Measurements from ENCODE around the gene CEBPE. TPM values are rescaled to one million over a fixed set of nuclear protein-coding genes. Genes with fewer than 3 reads are reported as not detected.

Gene CEBPE
- polyA plus RNA-seq, 1 of the 3 experiments (the other 2 are of a cell fraction) = not detected

DNA sequence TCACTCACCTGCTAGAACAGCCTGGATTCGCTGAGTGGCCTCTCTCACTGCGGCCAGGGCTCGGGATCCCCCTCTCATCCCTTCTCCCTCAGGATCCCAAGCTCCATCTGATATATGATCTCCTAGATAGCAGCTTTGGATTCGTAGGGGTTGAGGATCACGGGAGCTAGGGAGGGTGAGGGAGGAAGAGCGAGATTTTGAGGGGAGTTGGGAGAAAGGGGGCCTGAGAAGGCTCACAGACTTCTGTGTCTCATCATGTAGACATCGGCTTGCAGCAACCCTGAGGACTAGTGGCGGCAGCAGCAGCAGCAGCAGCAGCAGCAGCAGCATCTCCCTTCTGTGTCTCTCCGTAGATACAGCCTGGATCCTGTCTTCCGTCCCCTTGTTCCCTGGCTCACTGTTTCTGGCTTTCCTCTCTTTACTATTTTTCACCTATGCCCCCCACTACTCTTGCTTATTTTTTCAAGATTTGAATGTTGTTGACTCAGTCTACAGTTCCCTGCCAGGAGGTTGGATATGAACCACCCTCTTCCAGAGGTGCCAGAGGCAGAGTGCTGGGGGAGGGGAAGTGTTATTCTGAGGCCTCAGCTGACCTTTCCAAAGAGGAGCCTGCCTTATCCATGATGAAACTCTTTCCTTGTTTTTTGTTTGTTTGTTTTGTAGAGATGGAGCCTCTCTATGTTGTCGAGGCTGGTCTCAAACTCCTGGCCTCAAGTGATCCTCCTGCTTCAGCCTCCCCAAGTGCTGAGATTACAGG is 14.3 kb downstream of the CEBPE start, which contains the start of gene CIROP:
Gene CIROP (minus strand): TSS at position 399 of the 757 bp plus-strand sequence. CDS start 69 bp downstream, at position 330.
- WGBS (ENCODE audit: low lambda C conversion rate) = 64% methylated on average over 11 of the region's 11 CpGs

GRCh38 chr14:23104070-23104590 is 14.9 kb downstream of the CEBPE start:
- 0 out of 2 replicates have a peak, but pooled peaks cover 1% of the 10 kb centered on the region for H3K79me2 ChIP-seq (ENCODE audit: insufficient read depth)
- POLR2A ChIA-PET = no interaction called here

More for the DNA sequence above, 14.3 kb downstream of the CEBPE start, which contains the start of gene CIROP:
- 0 out of 2 replicates have a peak, but pooled peaks cover under 1% of the 10 kb centered on the region for H4K20me1 ChIP-seq (ENCODE audit: insufficient read depth)
- no peak for DNase-seq
- no peaks in the 10 kb centered on the region for H3K4me1 ChIP-seq (ENCODE audit: control insufficient read depth in 1 of 2, insufficient read depth in 2 of 2, low read depth in 1 of 2, low read length in 1 of 2)
- no peak within 1 kb of the TSS for H2AFZ ChIP-seq (ENCODE audit: low read depth)
- no peak within 1 kb of the TSS for H3K4me2 ChIP-seq
- no peaks in the 10 kb centered on the region for H3K9me2 ChIP-seq
- TF ChIP-seq RAD21 (IDR thresholded peaks at IDR 0.05; ENCODE audit: low read length) (no peak), FOXM1 (IDR thresholded peaks at IDR 0.05; ENCODE audit: low read depth) (no peak)
- no peaks in the 10 kb centered on the region for H3K9me3 ChIP-seq
- H3F3A ChIP-seq (replicated peaks; ENCODE audit: insufficient read depth) = no peaks in the 10 kb centered on the region
- no peak within 1 kb of the TSS for H3K9ac ChIP-seq
- H3K4me3 ChIP-seq (ENCODE audit: low read depth in 2 of 2, low read length in 1 of 2) = no peak within 1 kb of the TSS
- H3K36me3 ChIP-seq (replicated peaks in 1 of 2; ENCODE audit: control insufficient read depth in 1 of 2, insufficient read depth in 2 of 2, low read length in 1 of 2) = no peaks in the 10 kb centered on the region
- H3K27ac ChIP-seq (ENCODE audit: low read depth in 2 of 2, low read length in 1 of 2) = no peak within 1 kb of the TSS
- H3K27me3 ChIP-seq (ENCODE audit: insufficient read depth) = no peaks in the 10 kb centered on the region; the same call in 1 of the 2 replicates
- CTCF ChIA-PET = interaction anchor here (1.0 to 1.7 kb wide), 3 partner anchors 11 to 17 kb away, joined by 3 to 6 read pairs (median 3); no protein-coding TSS in a partner anchor
- H3K79me2 ChIP-seq (ENCODE audit: insufficient read depth) = no peaks in the 10 kb centered on the region
- POLR2A ChIA-PET = no interaction called here

More at GRCh38 chr14:23104070-23104590, 14.9 kb downstream of the CEBPE start:
- Histone ChIP-seq H2AFZ (ENCODE audit: low read depth) (no peak overlapping the region), H3K27ac (ENCODE audit: low read depth in 2 of 2, low read length in 1 of 2) (no peak overlapping the region), H3K36me3 (replicated peaks in 1 of 2; ENCODE audit: control insufficient read depth in 1 of 2, insufficient read depth in 2 of 2, low read length in 1 of 2) (peaks cover 0 to under 1% of the 10 kb centered on the region in 2 experiments), H3K4me1 (ENCODE audit: control insufficient read depth in 1 of 2, insufficient read depth in 2 of 2, low read depth in 1 of 2, low read length in 1 of 2) (no peaks in the 10 kb centered on the region), H3K9ac (no peak overlapping the region), H3K27me3 (ENCODE audit: insufficient read depth) (no peaks in the 10 kb centered on the region), H3K9me2 (no peaks in the 10 kb centered on the region), H3K4me3 (ENCODE audit: low read depth in 2 of 2, low read length in 1 of 2) (no peak overlapping the region), H4K20me1 (ENCODE audit: insufficient read depth) (peaks cover 5% of the 10 kb centered on the region; the same call in 1 of the 2 replicates), H3K4me2 (no peak overlapping the region), H3K9me3 (no peaks in the 10 kb centered on the region), H3F3A (replicated peaks; ENCODE audit: insufficient read depth) (no peaks in the 10 kb centered on the region)
- CTCF ChIA-PET = interaction anchor here (1.0 to 1.7 kb wide), 4 partner anchors 10 to 83 kb away, joined by 3 to 6 read pairs (median 4); no protein-coding TSS in a partner anchor
- whole genome bisulfite sequencing (ENCODE audit: low lambda C conversion rate) = 67% methylated on average over 6 of the region's 6 CpGs
- DNase-seq = no peak
- TF ChIP-seq, protein P1, sequence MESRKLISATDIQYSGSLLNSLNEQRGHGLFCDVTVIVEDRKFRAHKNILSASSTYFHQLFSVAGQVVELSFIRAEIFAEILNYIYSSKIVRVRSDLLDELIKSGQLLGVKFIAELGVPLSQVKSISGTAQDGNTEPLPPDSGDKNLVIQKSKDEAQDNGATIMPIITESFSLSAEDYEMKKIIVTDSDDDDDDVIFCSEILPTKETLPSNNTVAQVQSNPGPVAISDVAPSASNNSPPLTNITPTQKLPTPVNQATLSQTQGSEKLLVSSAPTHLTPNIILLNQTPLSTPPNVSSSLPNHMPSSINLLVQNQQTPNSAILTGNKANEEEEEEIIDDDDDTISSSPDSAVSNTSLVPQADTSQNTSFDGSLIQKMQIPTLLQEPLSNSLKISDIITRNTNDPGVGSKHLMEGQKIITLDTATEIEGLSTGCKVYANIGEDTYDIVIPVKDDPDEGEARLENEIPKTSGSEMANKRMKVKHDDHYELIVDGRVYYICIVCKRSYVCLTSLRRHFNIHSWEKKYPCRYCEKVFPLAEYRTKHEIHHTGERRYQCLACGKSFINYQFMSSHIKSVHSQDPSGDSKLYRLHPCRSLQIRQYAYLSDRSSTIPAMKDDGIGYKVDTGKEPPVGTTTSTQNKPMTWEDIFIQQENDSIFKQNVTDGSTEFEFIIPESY (IDR thresholded peaks at IDR 0.05; ENCODE audit: borderline replicate concordance, low read depth) = no peak
- TF ChIP-seq FOXM1 (IDR thresholded peaks at IDR 0.05; ENCODE audit: low read depth) (no peak), ELF1 (IDR thresholded peaks at IDR 0.05) (no peak), GABPA (IDR thresholded peaks at IDR 0.05; ENCODE audit: low read depth) (no peak), YY1 (IDR thresholded peaks at IDR 0.05; ENCODE audit: low read depth) (no peak), RCOR1 (IDR thresholded peaks at IDR 0.05; ENCODE audit: low read length) (no peak), MEF2A (IDR thresholded peaks at IDR 0.05; ENCODE audit: borderline replicate concordance, low read depth) (no peak), TEAD4 (IDR thresholded peaks at IDR 0.05; ENCODE audit: borderline replicate concordance, insufficient read depth) (no peak), CTCF (IDR thresholded peaks at IDR 0.05) (no peak)
- TF ChIP-seq, protein P2, sequence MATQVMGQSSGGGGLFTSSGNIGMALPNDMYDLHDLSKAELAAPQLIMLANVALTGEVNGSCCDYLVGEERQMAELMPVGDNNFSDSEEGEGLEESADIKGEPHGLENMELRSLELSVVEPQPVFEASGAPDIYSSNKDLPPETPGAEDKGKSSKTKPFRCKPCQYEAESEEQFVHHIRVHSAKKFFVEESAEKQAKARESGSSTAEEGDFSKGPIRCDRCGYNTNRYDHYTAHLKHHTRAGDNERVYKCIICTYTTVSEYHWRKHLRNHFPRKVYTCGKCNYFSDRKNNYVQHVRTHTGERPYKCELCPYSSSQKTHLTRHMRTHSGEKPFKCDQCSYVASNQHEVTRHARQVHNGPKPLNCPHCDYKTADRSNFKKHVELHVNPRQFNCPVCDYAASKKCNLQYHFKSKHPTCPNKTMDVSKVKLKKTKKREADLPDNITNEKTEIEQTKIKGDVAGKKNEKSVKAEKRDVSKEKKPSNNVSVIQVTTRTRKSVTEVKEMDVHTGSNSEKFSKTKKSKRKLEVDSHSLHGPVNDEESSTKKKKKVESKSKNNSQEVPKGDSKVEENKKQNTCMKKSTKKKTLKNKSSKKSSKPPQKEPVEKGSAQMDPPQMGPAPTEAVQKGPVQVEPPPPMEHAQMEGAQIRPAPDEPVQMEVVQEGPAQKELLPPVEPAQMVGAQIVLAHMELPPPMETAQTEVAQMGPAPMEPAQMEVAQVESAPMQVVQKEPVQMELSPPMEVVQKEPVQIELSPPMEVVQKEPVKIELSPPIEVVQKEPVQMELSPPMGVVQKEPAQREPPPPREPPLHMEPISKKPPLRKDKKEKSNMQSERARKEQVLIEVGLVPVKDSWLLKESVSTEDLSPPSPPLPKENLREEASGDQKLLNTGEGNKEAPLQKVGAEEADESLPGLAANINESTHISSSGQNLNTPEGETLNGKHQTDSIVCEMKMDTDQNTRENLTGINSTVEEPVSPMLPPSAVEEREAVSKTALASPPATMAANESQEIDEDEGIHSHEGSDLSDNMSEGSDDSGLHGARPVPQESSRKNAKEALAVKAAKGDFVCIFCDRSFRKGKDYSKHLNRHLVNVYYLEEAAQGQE (IDR thresholded peaks at IDR 0.05; ENCODE audit: low read depth, low read length) = no peak

Measured in SK-N-SH (cell line).